Stimulated activated naive CD8-positive, alpha-beta T cell treated with anti-CD3 and anti-CD28 coated beads, Interleukin-15, Interleukin-2, amounts not matched to agents 100 ng/mL and 50 ng/mL, for 24 hours (primary cell): Measurements from ENCODE around the gene XPR1.

ENCODE experiments used
- H3K27ac Mint-ChIP-seq: one replicate; pipeline ENCODE4 v1.8.0; 2021; ENCODE audit warnings: mild to moderate bottlenecking, mixed read lengths
- H3K27me3 Mint-ChIP-seq: one replicate; pipeline ENCODE4 v1.8.0; 2021; ENCODE audit warnings: mixed read lengths
- H3K36me3 Mint-ChIP-seq: one replicate; pipeline ENCODE4 v1.8.0; 2021; ENCODE audit warnings: low read depth, mixed read lengths
- H3K4me1 Mint-ChIP-seq: one replicate; pipeline ENCODE4 v1.8.0; 2021; ENCODE audit warnings: low read depth, mixed read lengths
- H3K4me3 Mint-ChIP-seq: one replicate; pipeline ENCODE4 v1.8.0; 2021; ENCODE audit warnings: mild to moderate bottlenecking, mixed read lengths
- H3K9me3 Mint-ChIP-seq: one replicate; pipeline ENCODE4 v1.8.0; 2021; ENCODE audit warnings: mixed read lengths

XPR1 gene

DNA sequence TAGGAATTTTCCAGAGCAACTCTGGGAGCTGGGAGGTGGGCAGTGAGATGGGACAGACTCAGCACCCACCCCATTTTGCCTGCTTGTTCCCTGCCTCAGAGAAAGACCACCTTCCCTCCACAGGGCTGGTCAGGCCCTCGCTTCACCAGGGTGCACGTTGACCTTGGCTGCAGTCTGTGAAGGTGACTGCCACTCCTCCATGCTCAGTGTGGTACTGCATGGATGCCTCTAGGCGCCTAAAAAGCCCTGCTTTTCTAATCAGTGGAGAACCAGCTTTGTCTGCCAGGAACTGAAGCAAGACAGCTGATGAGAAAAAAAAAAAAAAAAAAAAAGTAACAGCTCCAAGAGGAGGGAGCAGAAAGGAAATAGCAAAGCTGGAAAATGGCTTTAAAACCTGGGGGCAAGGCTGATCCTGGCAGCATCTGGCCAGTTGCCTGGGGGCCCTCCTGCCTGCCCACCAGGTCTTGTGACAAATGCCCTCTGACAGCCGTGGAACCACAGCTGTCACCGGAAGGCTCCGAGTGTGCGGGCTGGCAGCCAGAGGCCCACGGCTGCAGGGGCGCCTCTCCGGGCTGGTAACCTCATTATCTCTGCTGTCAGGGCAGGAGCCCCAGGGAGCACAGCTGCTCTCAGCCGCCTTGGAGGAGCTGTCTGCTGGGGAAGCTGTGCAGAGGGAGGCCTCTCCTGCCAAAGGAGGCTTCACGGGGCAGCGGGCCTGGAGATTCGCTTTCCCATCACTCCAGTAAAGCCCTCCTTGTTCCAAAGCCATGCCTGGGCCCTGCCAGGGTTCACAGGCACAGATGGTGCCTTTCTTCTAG lies 294.6 kb downstream of the XPR1 start:
- Mint-ChIP-seq H3K27ac (no peak overlapping the region), H3K4me3 (no peak overlapping the region), H3K36me3 (no peaks in the 10 kb centered on the region), H3K27me3 (peaks cover 5% of the 10 kb centered on the region), H3K4me1 (no peaks in the 10 kb centered on the region), H3K9me3 (no peaks in the 10 kb centered on the region)

DNA sequence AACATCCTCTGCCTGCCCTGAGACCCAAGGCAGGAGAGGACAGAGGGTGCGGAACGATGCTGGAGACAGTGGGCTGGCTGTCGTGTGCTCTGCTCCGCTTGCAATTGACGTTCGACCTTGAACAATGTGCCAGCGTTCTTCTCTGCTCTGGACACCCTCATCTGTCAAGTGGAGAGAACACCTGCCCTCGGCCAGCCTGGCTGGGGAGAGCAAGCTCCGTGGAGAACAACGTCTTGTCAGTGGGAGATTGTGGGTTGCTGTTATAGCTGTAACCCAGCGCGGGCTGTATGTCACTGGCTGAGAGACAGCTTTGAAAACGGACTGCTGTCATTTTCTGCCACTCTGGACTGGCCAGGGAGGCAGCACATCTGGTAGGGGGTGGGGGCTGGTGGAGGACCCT lies 295.5 kb downstream of the XPR1 start:
- H3K27me3 Mint-ChIP-seq: peaks cover 5% of the 10 kb centered on the region
- no peak overlapping the region for H3K4me3 Mint-ChIP-seq
- no peaks in the 10 kb centered on the region for H3K9me3 Mint-ChIP-seq
- H3K27ac Mint-ChIP-seq: no peak overlapping the region
- no peaks in the 10 kb centered on the region for H3K36me3 Mint-ChIP-seq
- no peaks in the 10 kb centered on the region for H3K4me1 Mint-ChIP-seq

DNA sequence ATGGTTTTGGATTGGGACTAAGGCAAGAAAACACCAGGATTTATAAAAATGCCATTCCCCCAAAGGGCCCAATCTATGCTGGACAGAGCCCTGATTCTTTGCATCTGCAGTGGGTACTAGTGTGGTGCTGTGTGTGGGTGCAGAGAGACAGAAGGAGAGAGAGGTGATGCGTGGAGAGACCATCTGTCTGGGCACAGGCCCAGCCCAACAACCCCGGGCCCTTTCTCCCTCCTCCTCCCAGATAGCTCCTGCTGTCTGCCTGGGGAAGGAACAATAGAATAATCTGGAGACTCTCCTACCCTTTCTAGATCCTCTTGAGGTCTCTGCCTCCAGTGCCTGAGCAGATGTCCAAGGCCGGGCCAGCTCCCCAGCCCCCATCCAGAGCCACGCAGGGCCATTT lies 296.0 kb downstream of the XPR1 start:
- no peak overlapping the region for H3K27ac Mint-ChIP-seq
- no peak overlapping the region for H3K4me3 Mint-ChIP-seq
- H3K4me1 Mint-ChIP-seq: no peaks in the 10 kb centered on the region
- no peaks in the 10 kb centered on the region for H3K36me3 Mint-ChIP-seq
- peaks cover 5% of the 10 kb centered on the region for H3K27me3 Mint-ChIP-seq
- H3K9me3 Mint-ChIP-seq: no peaks in the 10 kb centered on the region

DNA sequence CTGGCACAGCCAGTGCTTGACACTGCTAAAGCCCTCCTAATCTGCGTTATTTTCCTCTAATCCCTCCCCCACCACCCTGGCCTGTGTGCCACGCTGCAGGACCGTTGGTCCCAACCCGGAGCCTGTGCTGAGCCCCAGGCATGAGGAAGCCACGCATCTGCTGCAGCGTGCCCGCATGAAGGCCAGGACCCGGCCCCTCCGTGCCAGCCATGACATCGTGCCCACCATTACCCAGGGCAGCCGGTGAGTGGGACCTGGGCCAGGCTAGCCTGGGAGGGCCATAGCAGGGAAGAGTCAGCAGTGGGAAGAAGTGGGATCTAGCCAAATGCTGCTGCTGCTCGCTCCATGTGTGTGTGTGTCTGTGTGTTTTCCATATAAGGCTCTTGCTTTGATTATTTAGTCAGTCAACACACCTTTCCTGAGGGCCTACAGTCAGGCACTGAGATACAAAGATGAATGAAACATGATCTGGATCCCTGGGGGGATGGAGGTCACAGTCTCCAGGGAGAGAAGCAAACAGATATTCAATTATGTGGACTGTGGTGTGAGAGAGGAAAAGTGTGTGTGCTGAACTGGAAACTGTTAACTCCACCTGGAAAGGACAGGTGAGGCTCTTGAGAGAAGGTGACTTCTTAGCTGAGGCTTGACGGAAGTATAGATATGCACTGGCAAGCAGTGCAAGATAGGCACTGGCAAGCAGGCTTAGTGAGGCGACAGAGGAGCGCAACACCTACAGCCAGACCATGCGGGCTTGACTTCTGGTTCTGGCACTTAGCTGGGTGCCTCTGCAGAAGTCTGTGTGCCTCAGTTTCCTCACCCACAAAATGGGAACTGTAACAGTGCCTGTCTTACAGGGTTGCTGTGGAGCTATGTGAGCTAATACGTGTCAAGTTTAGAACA lies 296.8 kb downstream of the XPR1 start:
- Mint-ChIP-seq H3K9me3 (no peaks in the 10 kb centered on the region), H3K4me3 (no peak overlapping the region), H3K36me3 (no peaks in the 10 kb centered on the region), H3K27ac (no peak overlapping the region), H3K27me3 (peaks cover 5% of the 10 kb centered on the region), H3K4me1 (no peaks in the 10 kb centered on the region)

DNA sequence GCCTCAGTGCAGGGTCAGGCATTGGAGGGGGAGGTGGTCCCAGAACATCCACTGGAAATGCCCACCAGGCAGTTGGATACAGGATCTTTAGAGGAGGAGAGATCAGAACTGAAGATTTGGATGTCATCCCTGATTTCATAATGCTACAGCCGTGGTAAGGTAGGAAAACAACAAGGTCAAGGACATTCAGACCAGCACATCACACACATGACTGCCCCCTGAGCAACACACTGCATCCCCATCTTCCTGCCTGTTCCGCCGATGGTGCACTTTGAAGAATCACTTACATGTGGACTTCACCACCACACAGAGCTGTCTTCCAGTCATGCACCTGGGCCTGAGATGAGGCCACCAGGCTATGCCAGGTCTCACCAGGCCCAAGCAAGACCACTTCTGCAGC lies 297.6 kb downstream of the XPR1 start:
- Mint-ChIP-seq H3K27ac (no peak overlapping the region), H3K36me3 (no peaks in the 10 kb centered on the region), H3K4me3 (no peak overlapping the region), H3K9me3 (no peaks in the 10 kb centered on the region), H3K27me3 (peaks cover 5% of the 10 kb centered on the region), H3K4me1 (peaks cover 1% of the 10 kb centered on the region)

DNA sequence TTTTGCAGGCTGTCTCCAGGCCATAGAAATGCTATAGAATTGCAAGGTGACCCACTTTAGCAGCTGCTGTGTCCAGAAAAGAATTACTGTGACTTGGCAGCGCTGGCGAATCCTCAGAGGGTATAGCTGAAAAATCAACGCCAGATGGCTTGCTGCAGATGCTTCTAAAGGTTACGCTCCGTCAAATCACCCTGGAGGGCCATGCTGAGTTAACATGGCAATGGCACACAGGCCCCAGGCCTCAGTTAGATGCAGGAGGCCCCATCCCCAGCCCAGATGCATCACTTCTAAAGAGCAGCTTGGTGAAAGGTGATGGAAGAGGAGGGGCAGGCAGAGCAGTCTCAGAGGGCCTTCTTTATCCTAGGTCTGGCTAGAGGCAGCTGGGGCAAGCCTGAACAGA lies 298.9 kb downstream of the XPR1 start:
- no peaks in the 10 kb centered on the region for H3K36me3 Mint-ChIP-seq
- no peak overlapping the region for H3K27ac Mint-ChIP-seq
- H3K4me1 Mint-ChIP-seq: peaks cover 6% of the 10 kb centered on the region
- no peak overlapping the region for H3K4me3 Mint-ChIP-seq
- H3K27me3 Mint-ChIP-seq: peaks cover 5% of the 10 kb centered on the region
- H3K9me3 Mint-ChIP-seq: no peaks in the 10 kb centered on the region

DNA sequence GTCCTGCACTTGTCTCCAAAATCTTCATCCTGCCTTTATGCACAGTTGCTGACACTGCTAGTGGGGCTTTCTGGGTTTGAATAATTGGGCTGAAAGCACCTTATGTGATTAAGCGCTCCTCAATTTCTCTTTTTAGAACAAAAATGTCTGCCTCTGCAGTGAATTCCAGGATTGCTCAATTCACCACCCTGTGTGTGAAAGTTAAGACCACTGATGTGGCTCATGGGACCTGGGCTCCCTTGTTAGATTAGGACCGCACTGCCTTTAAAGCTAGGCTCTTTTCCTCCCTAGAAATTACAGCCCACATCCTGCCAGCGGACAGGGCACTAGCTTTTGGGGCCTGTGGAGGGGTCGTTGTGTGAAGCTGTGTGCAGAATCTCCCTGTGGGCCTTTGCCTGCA lies 299.7 kb downstream of the XPR1 start:
- H3K4me1 Mint-ChIP-seq: peaks cover 6% of the 10 kb centered on the region
- no peak overlapping the region for H3K4me3 Mint-ChIP-seq
- no peaks in the 10 kb centered on the region for H3K36me3 Mint-ChIP-seq
- no peaks in the 10 kb centered on the region for H3K9me3 Mint-ChIP-seq
- peaks cover 5% of the 10 kb centered on the region for H3K27me3 Mint-ChIP-seq
- no peak overlapping the region for H3K27ac Mint-ChIP-seq

DNA sequence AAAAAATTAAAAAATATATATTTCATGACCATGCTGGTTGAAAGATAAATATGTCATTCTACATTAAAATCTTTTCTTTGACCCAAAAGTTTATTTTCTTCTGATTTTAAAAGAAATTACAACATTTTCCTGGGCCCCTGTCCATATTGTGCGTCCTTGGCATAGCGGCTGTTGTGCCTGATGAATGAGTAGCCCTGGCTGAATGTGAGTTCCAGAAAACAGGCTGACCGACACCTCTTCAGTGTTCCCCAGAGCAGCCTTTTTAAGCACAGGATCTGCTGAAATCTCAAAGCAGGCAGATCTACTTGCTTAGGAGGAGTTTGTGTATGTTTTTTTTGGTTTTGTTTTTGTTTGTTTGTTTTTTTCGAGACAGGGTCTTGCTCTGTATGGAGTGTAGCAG lies 300.6 kb downstream of the XPR1 start:
- no peaks in the 10 kb centered on the region for H3K27me3 Mint-ChIP-seq
- H3K4me3 Mint-ChIP-seq: no peak overlapping the region
- no peak overlapping the region for H3K27ac Mint-ChIP-seq
- peaks cover 6% of the 10 kb centered on the region for H3K4me1 Mint-ChIP-seq
- no peaks in the 10 kb centered on the region for H3K36me3 Mint-ChIP-seq
- H3K9me3 Mint-ChIP-seq: no peaks in the 10 kb centered on the region

DNA sequence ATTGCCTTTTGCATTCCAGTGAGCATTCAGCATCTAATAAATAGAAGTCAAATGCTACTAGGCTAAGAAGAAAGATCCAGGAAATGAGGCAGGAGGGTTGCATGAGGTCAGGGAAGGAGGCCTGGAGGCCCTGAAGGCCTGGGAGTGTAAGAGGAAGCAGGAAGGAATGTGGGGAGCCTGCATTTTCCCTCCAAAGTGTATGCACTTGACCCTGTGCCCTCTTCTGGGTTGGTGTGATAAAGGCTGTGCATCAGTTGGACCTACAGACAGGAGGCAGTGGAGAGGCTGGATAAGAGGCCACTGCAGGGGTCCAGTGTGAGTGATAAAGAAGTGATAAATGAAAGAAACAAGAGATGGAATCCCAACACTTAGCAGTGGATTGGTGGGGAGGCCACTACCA lies 301.3 kb downstream of the XPR1 start:
- Mint-ChIP-seq H3K4me3 (no peak overlapping the region), H3K36me3 (no peaks in the 10 kb centered on the region), H3K4me1 (peaks cover 6% of the 10 kb centered on the region), H3K9me3 (no peaks in the 10 kb centered on the region), H3K27me3 (no peaks in the 10 kb centered on the region), H3K27ac (no peak overlapping the region)

DNA sequence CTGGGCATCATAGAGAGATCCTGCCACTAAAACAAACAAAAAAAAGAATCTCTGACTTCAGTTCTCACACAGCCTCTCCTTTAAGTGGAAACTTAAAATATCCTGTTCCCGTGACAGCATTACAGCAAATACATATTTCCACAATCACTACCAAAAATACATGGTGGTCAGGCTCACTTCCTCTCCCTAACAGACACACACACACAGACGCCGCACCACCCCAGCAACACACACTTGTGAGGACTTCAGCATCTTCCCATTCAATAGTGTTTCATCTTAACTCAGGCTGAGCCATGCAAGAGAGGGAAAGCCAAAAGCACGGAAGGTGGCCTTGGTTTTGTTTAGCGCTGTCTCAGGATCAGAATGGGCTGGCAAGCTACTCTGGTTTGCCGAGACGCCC lies 302.7 kb downstream of the XPR1 start:
- Mint-ChIP-seq H3K27me3 (no peaks in the 10 kb centered on the region), H3K4me3 (no peak overlapping the region), H3K36me3 (no peaks in the 10 kb centered on the region), H3K9me3 (no peaks in the 10 kb centered on the region), H3K27ac (no peak overlapping the region), H3K4me1 (peaks cover 6% of the 10 kb centered on the region)

DNA sequence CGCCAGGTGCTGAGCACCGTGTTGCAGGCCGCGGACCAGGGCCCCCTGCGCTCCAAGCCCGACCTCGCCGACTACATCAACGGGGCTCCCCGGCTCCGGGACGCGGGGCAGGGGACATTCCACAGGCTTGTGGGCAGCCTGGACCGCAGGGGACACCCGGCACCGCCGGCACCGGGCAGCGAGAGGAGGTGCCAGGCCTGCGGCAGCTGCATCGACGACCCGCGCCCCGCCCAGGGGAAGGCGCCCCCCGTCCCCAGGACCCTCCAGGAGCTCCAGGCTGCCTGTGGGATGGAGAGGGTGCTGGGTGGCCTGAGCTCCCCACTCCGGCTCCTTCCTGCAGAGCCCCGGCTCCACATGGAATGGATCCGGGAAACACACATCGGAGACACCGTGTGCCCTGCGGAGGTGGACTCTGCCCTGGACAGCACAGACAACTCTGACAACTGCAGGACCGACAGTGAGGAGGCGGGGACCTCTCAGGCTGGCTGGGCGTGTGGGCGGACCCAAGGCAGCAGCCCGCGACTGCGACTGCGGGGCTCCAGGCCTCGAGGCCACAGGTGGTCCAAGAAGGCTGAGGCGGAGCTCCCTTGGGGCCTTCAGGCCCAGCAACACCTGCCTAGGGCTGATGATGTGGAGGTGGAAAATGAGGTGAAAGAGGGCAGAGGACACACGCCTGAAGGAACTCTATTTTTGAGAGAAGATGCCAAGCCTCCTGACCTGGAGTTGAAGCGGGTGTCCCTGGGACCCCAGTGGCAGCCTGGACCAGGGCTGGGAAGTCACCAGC lies 303.7 kb downstream of the XPR1 start:
- Mint-ChIP-seq H3K36me3 (no peaks in the 10 kb centered on the region), H3K4me1 (peaks cover 6% of the 10 kb centered on the region), H3K9me3 (no peaks in the 10 kb centered on the region), H3K27me3 (no peaks in the 10 kb centered on the region), H3K27ac (no peak overlapping the region), H3K4me3 (no peak overlapping the region)

DNA sequence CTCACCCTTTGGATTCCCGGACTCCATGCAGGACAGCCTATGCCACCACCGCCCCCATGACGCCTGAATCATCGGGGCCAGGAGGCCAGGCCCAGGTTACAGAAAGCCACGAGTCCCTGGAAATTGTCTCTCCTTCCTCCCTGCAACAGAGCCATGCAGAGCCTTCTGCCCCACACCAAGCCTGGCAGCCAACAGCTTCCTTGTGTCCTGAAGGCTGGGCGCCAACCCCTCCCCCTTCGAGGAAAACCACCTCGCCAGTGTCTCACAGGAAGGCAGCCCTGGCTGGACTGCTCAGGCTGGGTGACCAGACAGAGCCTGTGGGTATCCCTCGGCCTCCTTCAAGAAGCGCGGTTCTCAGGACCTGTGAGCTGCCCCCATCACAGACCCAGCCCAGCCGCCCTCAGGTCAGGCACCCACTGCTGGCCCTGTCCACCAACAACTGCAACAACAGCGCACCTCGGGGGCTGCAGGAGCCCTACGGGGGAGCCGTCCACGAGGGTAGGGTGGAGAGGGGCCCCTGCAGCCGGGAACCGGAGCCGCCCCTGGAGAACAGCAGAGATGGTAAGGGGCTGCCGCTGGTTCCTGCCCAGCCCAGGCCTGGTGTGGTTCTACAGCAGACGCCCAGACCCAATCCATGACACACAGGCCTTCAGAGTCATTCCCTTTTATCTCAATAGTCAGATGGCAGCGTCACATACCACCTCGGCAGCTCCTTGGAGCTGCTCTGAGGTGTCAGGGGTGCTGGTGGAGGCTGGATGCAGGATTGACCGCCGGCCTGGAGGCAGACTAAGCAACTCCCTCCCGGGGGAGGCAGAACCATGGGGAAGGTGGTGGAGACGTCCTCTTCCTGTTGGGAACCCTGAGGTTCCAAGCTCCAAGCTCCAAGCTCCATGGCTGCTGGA lies 304.5 kb downstream of the XPR1 start:
- H3K27ac Mint-ChIP-seq: no peak overlapping the region
- H3K4me1 Mint-ChIP-seq: peaks cover 6% of the 10 kb centered on the region

DNA sequence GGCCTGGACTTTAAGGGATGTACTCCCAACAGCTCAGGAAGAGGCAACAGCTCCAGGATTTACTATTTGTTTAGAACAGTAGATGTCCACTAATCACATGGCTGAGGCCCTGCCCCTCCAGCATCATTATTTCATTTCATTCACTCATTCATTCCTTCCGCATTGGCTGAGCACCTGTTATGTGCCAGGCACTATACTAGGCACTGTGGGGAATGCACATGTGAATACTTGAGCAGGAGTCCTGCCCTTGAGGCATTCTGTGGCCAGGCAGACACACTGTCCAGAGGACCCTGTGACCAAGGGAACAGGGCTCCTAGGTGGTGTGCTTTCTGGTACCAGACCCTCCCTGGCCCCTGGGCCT lies 305.2 kb downstream of the XPR1 start:
- no peak overlapping the region for H3K4me3 Mint-ChIP-seq
- H3K4me1 Mint-ChIP-seq: peaks cover 6% of the 10 kb centered on the region
- H3K27me3 Mint-ChIP-seq: no peaks in the 10 kb centered on the region
- H3K27ac Mint-ChIP-seq: no peak overlapping the region
- H3K36me3 Mint-ChIP-seq: no peaks in the 10 kb centered on the region
- no peaks in the 10 kb centered on the region for H3K9me3 Mint-ChIP-seq

More for the DNA sequence above, 304.5 kb downstream of the XPR1 start:
- Mint-ChIP-seq H3K9me3 (no peaks in the 10 kb centered on the region), H3K36me3 (no peaks in the 10 kb centered on the region), H3K4me3 (no peak overlapping the region), H3K27me3 (no peaks in the 10 kb centered on the region)

DNA sequence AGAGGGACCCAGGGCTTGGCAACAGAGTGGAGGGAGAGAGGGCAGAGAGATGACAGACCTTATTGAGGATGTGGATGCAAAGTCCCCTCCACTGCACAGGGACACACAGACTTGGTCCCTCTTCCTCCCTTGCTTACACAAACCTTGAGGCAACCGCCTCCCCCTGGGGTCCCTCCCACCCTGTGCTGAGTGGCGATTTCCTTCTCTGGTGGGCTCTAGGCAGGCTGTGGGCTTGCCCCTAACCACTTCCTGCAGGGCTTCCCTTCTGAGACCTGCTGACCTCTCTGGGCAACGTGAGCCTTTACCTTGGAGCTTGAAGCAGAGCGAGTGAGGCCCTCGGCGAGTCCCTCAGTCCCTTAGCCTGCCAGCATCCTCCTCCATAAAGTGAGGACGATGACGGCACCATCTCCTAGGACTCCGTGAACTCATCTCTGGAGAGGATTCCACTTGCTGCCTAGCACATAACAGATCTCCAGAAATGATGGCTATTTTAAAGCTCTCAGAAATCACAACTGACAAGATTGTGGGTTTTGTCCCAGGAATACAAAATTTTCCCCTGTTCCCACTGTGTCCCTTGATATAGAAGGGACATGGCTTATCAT lies 305.9 kb downstream of the XPR1 start:
- H3K4me3 Mint-ChIP-seq: no peak overlapping the region
- H3K36me3 Mint-ChIP-seq: no peaks in the 10 kb centered on the region
- H3K27me3 Mint-ChIP-seq: no peaks in the 10 kb centered on the region
- H3K27ac Mint-ChIP-seq: no peak overlapping the region
- no peaks in the 10 kb centered on the region for H3K9me3 Mint-ChIP-seq
- peaks cover 6% of the 10 kb centered on the region for H3K4me1 Mint-ChIP-seq
